ENCODE data around the gene ALLC. TPM values are rescaled to one million over a fixed set of nuclear protein-coding genes. Genes with fewer than 3 reads are reported as not detected.

ALLC gene
- total RNA-seq, 1 experiment from 2014 or later, result not detected

GRCh38 chr2:3675687-3676086 lies 17.7 kb downstream of the ALLC start:
- DNase-seq (no peak), ATAC-seq (no peak)
- no peaks in the 10 kb centered on the region for H3K79me2 ChIP-seq (ENCODE audit: low read length)
- no peak overlapping the region for H2AFZ ChIP-seq (ENCODE audit: low read length)
- H4K20me1 ChIP-seq (ENCODE audit: low read length), result no peaks in the 10 kb centered on the region
- ChIA-PET POLR2A (ENCODE audit: unreplicated experiment) (no interaction called here), CTCF (no interaction called here)
- H3K4me1 ChIP-seq (ENCODE audit: insufficient read depth, low read length), result no peaks in the 10 kb centered on the region
- intact Hi-C loops (cut with micrococcal nuclease), result no loop called here
- BruUV-seq (replicated peaks), result no TSS peak
- no peak overlapping the region for H3K4me2 ChIP-seq (ENCODE audit: low read length)
- H3K9me3 ChIP-seq (ENCODE audit: low read length), result no peaks in the 10 kb centered on the region
- H3K9me2 ChIP-seq (replicated peaks; ENCODE audit: low read length), result no peaks in the 10 kb centered on the region
- H3K9ac ChIP-seq (ENCODE audit: low read length), result no peak overlapping the region
- H3K4me3 ChIP-seq (ENCODE audit: low read length), result no peak overlapping the region
- peaks cover 51% of the 10 kb centered on the region for H3K27me3 ChIP-seq (ENCODE audit: low read length)
- no peak for TF ChIP-seq EZH2phosphoT487 (IDR thresholded peaks at IDR 0.05; ENCODE audit: borderline replicate concordance, low read length)
- no peak for TF ChIP-seq EZH2 (IDR thresholded peaks at IDR 0.05; ENCODE audit: low read length, unreplicated experiment)
- no peak for TF ChIP-seq CTCF (conservative IDR thresholded peaks at IDR 0.05; ENCODE audit: low read depth, low read length)
- no peaks in the 10 kb centered on the region for H3F3A ChIP-seq (ENCODE audit: low read length, unreplicated experiment)
- H3K36me3 ChIP-seq (ENCODE audit: low read depth, low read length), result no peaks in the 10 kb centered on the region
- H3K27ac ChIP-seq (ENCODE audit: low read length), result no peak overlapping the region

- H3K4me3 ChIP-seq (ENCODE audit: low read length), result no peak overlapping the region
- no peak for TF ChIP-seq EZH2 (IDR thresholded peaks at IDR 0.05; ENCODE audit: low read length, unreplicated experiment)
- no peak for TF ChIP-seq EZH2phosphoT487 (IDR thresholded peaks at IDR 0.05; ENCODE audit: borderline replicate concordance, low read length)
- TF ChIP-seq CTCF (conservative IDR thresholded peaks at IDR 0.05; ENCODE audit: low read depth, low read length), result no peak
- peaks cover 60% of the 10 kb centered on the region for H3K27me3 ChIP-seq (ENCODE audit: low read length)
- POLR2A ChIA-PET (ENCODE audit: unreplicated experiment), result no interaction called here
- CTCF ChIA-PET, result no interaction called here
- no peak for DNase-seq
- H3K36me3 ChIP-seq (ENCODE audit: low read depth, low read length), result no peaks in the 10 kb centered on the region
- intact Hi-C loops (cut with micrococcal nuclease), result no loop called here
- ATAC-seq, result no peak
- H3K27ac ChIP-seq (ENCODE audit: low read length), result no peak overlapping the region
- no peak overlapping the region for H2AFZ ChIP-seq (ENCODE audit: low read length)
- no peak overlapping the region for H3K9ac ChIP-seq (ENCODE audit: low read length)
- no TSS peak for BruUV-seq (replicated peaks)
- H3F3A ChIP-seq (ENCODE audit: low read length, unreplicated experiment), result no peaks in the 10 kb centered on the region
- no peaks in the 10 kb centered on the region for H4K20me1 ChIP-seq (ENCODE audit: low read length)
- H3K79me2 ChIP-seq (ENCODE audit: low read length), result no peaks in the 10 kb centered on the region
- H3K9me3 ChIP-seq (ENCODE audit: low read length), result no peaks in the 10 kb centered on the region
- H3K9me2 ChIP-seq (replicated peaks; ENCODE audit: low read length), result no peaks in the 10 kb centered on the region
- H3K4me2 ChIP-seq (ENCODE audit: low read length), result no peak overlapping the region
- H3K4me1 ChIP-seq (ENCODE audit: insufficient read depth, low read length), result no peaks in the 10 kb centered on the region
Observed at GRCh38 chr2:3677436-3677835, 19.4 kb downstream of the ALLC start.

DNA sequence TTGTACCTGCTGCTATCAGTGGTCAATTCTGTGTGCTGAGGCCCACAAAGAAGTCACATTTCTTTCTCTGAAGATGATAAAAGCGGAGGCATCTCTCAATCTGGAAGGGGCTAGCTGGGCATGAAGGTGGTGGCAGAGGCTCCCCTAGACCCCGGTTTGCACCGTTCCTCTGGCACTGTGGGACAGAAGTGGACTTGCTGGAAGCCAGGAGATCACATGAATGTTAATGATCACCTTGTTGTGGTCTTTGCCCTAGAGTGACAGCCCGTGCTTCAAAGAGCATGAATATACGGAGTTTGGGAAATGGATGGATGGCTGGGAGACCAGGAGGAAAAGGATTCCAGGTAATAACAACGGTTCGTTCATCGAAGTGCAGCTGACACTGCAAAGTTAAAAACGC lies 20.2 kb downstream of the ALLC start:
- H3K79me2 ChIP-seq (ENCODE audit: low read length), result no peaks in the 10 kb centered on the region
- H3K36me3 ChIP-seq (ENCODE audit: low read depth, low read length), result no peaks in the 10 kb centered on the region
- H3K4me1 ChIP-seq (ENCODE audit: insufficient read depth, low read length), result no peaks in the 10 kb centered on the region
- no TSS peak for BruUV-seq (replicated peaks)
- no peaks in the 10 kb centered on the region for H3F3A ChIP-seq (ENCODE audit: low read length, unreplicated experiment)
- H2AFZ ChIP-seq (ENCODE audit: low read length), result no peak overlapping the region
- no peaks in the 10 kb centered on the region for H4K20me1 ChIP-seq (ENCODE audit: low read length)
- no peaks in the 10 kb centered on the region for H3K9me2 ChIP-seq (replicated peaks; ENCODE audit: low read length)
- H3K9ac ChIP-seq (ENCODE audit: low read length), result no peak overlapping the region
- ATAC-seq (no peak), DNase-seq (no peak)
- H3K4me3 ChIP-seq (ENCODE audit: low read length), result no peak overlapping the region
- CTCF ChIA-PET, result no interaction called here
- intact Hi-C loops (cut with micrococcal nuclease), result no loop called here
- H3K4me2 ChIP-seq (ENCODE audit: low read length), result no peak overlapping the region
- no peak overlapping the region for H3K27ac ChIP-seq (ENCODE audit: low read length)
- POLR2A ChIA-PET (ENCODE audit: unreplicated experiment), result no interaction called here
- peaks cover 60% of the 10 kb centered on the region for H3K27me3 ChIP-seq (ENCODE audit: low read length)
- no peaks in the 10 kb centered on the region for H3K9me3 ChIP-seq (ENCODE audit: low read length)
- TF ChIP-seq EZH2phosphoT487 (IDR thresholded peaks at IDR 0.05; ENCODE audit: borderline replicate concordance, low read length), result no peak

Data from PC-3 (cell line).